ENCODE measurements around the gene MAD1L1. TPM values are rescaled to one million over a fixed set of nuclear protein-coding genes. Genes with fewer than 3 reads are reported as not detected.

Gene MAD1L1
- total and polyA plus RNA-seq, 4 donors: 12.8 to 20.7 (median 16.5) TPM

DNA sequence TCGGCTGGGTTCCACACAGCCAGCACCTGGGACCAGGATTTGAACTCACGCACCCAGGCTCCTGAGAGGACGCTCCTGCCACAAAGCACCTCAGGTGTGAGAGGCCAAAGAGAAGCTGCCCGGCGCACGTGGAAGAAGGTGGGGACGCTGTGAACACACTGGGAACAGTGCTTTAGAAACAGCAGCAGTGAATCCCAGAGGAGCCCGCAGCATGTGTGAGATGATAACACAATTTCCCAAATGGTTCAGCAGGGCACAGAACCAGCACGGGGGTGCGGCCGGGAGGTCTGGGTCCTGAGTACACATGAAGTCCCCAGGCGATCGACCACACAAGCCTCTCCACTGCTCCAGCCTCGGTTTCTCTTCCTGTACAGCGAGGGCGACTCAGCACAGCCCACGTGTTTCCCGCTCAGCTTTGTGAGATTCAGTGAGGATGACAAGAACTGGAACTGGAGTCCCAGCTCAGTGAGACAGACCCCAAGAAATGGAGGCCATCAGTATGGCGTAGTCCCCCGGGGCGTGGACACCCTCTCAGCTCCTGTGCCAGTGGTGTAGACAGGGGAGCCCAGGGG, 188.3 kb downstream of the MAD1L1 start:
- H3K27ac ChIP-seq (ENCODE audit: low read depth in 1 of 2, low read length in 2 of 2): no peak overlapping the region
- no peak for DNase-seq (ENCODE audit: low spot score)
- H3K9me3 ChIP-seq (ENCODE audit: control insufficient read depth in 4 of 4, low read length in 3 of 4): no peaks in the 10 kb centered on the region
- H3K9ac ChIP-seq (ENCODE audit: low read depth in 1 of 2, low read length in 2 of 2): no peak overlapping the region
- H3K36me3 ChIP-seq (ENCODE audit: control insufficient read depth in 4 of 4, insufficient read depth in 3 of 4, low read depth in 1 of 4, low read length in 3 of 4): no peaks in the 10 kb centered on the region
- TF ChIP-seq HNF4G (IDR thresholded peaks at IDR 0.05) (no peak), RXRA (IDR thresholded peaks at IDR 0.05) (no peak), EGR1 (IDR thresholded peaks at IDR 0.05; ENCODE audit: low read depth in 2 of 2) (no peak), JUND (IDR thresholded peaks at IDR 0.05) (no peak), FOXA1 (IDR thresholded peaks at IDR 0.05) (no peak), FOXA2 (IDR thresholded peaks at IDR 0.05) (no peak)
- TF ChIP-seq, protein P1, sequence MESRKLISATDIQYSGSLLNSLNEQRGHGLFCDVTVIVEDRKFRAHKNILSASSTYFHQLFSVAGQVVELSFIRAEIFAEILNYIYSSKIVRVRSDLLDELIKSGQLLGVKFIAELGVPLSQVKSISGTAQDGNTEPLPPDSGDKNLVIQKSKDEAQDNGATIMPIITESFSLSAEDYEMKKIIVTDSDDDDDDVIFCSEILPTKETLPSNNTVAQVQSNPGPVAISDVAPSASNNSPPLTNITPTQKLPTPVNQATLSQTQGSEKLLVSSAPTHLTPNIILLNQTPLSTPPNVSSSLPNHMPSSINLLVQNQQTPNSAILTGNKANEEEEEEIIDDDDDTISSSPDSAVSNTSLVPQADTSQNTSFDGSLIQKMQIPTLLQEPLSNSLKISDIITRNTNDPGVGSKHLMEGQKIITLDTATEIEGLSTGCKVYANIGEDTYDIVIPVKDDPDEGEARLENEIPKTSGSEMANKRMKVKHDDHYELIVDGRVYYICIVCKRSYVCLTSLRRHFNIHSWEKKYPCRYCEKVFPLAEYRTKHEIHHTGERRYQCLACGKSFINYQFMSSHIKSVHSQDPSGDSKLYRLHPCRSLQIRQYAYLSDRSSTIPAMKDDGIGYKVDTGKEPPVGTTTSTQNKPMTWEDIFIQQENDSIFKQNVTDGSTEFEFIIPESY (IDR thresholded peaks at IDR 0.05): no peak
- no peaks in the 10 kb centered on the region for H3K4me1 ChIP-seq (ENCODE audit: control insufficient read depth in 4 of 4, insufficient read depth in 4 of 4, low read length in 3 of 4)
- H3K27me3 ChIP-seq (ENCODE audit: control insufficient read depth in 4 of 4, insufficient read depth in 4 of 4, low read length in 3 of 4): no peaks in the 10 kb centered on the region
- H3K4me3 ChIP-seq (ENCODE audit: low read depth in 1 of 3, low read length in 3 of 3): no peak overlapping the region
- WGBS: 97% methylated on average over 21 of the region's 21 CpGs

DNA sequence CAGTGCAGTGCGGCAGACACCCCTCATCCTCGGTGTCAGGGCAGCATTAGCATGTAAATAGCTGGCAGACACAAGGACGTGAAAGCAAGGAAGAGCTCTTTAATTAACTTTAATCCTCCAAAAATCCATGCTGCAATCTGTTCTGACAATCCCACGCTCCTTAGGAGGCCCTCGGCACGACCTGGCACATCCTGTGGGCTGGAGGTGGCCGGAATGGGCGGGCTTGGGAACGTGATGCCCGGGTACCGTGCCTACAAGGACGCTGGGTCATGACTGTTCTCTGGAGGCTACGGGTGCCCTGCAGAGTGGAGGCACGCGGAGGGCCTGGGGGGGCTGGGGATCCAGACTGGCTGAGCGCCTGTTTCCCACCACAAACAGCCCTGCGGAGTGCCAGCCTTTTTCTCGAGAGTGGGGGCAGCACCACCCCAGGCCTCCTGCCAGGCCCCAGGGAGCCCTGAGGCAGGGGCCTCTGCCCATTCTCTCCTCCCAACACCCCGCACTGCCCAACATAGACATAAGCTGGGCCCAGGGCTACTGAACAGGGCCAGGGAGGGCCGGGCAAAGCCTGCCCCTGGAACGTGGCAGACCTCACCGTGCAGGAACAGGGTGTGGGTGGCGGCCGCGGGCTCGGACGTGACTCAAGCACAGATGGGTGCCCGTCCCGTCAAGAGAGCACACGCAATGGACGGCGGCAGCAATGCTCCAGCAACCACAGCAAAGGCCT, 189.3 kb downstream of the MAD1L1 start:
- Histone ChIP-seq H3K9me3 (ENCODE audit: control insufficient read depth in 4 of 4, low read length in 3 of 4) (no peaks in the 10 kb centered on the region), H3K27ac (ENCODE audit: low read depth in 1 of 2, low read length in 2 of 2) (no peak overlapping the region), H3K4me3 (ENCODE audit: low read depth in 1 of 3, low read length in 3 of 3) (no peak overlapping the region), H3K9ac (ENCODE audit: low read depth in 1 of 2, low read length in 2 of 2) (no peak overlapping the region), H3K4me1 (ENCODE audit: control insufficient read depth in 4 of 4, insufficient read depth in 4 of 4, low read length in 3 of 4) (peaks cover 0 to 2% (median 0%) of the 10 kb centered on the region in 4 donors), H3K36me3 (ENCODE audit: control insufficient read depth in 4 of 4, insufficient read depth in 3 of 4, low read depth in 1 of 4, low read length in 3 of 4) (no peaks in the 10 kb centered on the region), H3K27me3 (ENCODE audit: control insufficient read depth in 4 of 4, insufficient read depth in 4 of 4, low read length in 3 of 4) (no peaks in the 10 kb centered on the region)
- no peak for DNase-seq (ENCODE audit: low spot score)
- TF ChIP-seq SP1 (IDR thresholded peaks at IDR 0.05): no peak
- TF ChIP-seq, protein P2, sequence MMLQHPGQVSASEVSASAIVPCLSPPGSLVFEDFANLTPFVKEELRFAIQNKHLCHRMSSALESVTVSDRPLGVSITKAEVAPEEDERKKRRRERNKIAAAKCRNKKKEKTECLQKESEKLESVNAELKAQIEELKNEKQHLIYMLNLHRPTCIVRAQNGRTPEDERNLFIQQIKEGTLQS (IDR thresholded peaks at IDR 0.05): no peak
- TF ChIP-seq TAF1 (conservative IDR thresholded peaks at IDR 0.05): no peak
- no peak for TF ChIP-seq EGR1 (IDR thresholded peaks at IDR 0.05; ENCODE audit: low read depth in 2 of 2)
- TF ChIP-seq RAD21 (IDR thresholded peaks at IDR 0.05): no peak
- no peak for TF ChIP-seq HNF4A (conservative IDR thresholded peaks at IDR 0.05)
- no peak for TF ChIP-seq YY1 (IDR thresholded peaks at IDR 0.05)
- no peak for TF ChIP-seq FOXA1 (IDR thresholded peaks at IDR 0.05)
- TF ChIP-seq JUND (IDR thresholded peaks at IDR 0.05): no peak
- 98% methylated on average over 32 of the region's 32 CpGs for WGBS

DNA sequence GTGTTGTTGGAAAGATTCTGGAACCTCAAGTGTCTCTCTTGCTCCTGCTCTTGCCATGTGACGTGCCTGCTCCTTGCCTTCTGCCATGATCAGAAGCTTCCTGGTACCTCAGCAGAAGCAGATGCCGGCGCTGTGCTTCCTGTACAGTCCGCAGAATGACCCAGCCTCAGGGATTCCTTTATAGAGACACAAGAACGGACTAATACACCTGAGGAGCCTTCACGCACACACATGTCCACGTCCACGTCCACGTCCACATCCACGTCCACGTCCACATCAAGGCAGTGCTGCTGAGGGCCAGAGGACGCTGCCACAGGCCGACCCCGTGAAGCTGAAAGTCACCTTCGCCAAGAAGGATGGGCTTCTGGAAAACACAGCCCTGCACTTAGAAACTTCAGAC, 190.1 kb downstream of the MAD1L1 start:
- Histone ChIP-seq H3K36me3 (ENCODE audit: control insufficient read depth in 4 of 4, insufficient read depth in 3 of 4, low read depth in 1 of 4, low read length in 3 of 4) (no peaks in the 10 kb centered on the region), H3K9me3 (ENCODE audit: control insufficient read depth in 4 of 4, low read length in 3 of 4) (no peaks in the 10 kb centered on the region), H3K9ac (ENCODE audit: low read depth in 1 of 2, low read length in 2 of 2) (no peak overlapping the region), H3K27ac (ENCODE audit: low read depth in 1 of 2, low read length in 2 of 2) (no peak overlapping the region), H3K4me1 (ENCODE audit: control insufficient read depth in 4 of 4, insufficient read depth in 4 of 4, low read length in 3 of 4) (peaks cover 0 to 3% (median 1%) of the 10 kb centered on the region in 4 donors), H3K4me3 (ENCODE audit: low read depth in 1 of 3, low read length in 3 of 3) (no peak overlapping the region), H3K27me3 (ENCODE audit: control insufficient read depth in 4 of 4, insufficient read depth in 4 of 4, low read length in 3 of 4) (no peaks in the 10 kb centered on the region)
- TF ChIP-seq RAD21 (IDR thresholded peaks at IDR 0.05) (no peak), RXRA (IDR thresholded peaks at IDR 0.05) (no peak), HNF4A (conservative IDR thresholded peaks at IDR 0.05) (no peak), TAF1 (conservative IDR thresholded peaks at IDR 0.05) (no peak)
- TF ChIP-seq, protein P3, sequence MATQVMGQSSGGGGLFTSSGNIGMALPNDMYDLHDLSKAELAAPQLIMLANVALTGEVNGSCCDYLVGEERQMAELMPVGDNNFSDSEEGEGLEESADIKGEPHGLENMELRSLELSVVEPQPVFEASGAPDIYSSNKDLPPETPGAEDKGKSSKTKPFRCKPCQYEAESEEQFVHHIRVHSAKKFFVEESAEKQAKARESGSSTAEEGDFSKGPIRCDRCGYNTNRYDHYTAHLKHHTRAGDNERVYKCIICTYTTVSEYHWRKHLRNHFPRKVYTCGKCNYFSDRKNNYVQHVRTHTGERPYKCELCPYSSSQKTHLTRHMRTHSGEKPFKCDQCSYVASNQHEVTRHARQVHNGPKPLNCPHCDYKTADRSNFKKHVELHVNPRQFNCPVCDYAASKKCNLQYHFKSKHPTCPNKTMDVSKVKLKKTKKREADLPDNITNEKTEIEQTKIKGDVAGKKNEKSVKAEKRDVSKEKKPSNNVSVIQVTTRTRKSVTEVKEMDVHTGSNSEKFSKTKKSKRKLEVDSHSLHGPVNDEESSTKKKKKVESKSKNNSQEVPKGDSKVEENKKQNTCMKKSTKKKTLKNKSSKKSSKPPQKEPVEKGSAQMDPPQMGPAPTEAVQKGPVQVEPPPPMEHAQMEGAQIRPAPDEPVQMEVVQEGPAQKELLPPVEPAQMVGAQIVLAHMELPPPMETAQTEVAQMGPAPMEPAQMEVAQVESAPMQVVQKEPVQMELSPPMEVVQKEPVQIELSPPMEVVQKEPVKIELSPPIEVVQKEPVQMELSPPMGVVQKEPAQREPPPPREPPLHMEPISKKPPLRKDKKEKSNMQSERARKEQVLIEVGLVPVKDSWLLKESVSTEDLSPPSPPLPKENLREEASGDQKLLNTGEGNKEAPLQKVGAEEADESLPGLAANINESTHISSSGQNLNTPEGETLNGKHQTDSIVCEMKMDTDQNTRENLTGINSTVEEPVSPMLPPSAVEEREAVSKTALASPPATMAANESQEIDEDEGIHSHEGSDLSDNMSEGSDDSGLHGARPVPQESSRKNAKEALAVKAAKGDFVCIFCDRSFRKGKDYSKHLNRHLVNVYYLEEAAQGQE (IDR thresholded peaks at IDR 0.05): no peak
- TF ChIP-seq, protein P4, sequence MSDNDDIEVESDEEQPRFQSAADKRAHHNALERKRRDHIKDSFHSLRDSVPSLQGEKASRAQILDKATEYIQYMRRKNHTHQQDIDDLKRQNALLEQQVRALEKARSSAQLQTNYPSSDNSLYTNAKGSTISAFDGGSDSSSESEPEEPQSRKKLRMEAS (IDR thresholded peaks at IDR 0.05): no peak
- TF ChIP-seq, protein P1 (IDR thresholded peaks at IDR 0.05): no peak
- WGBS: 94% methylated on average over 15 of the region's 15 CpGs
- no peak for DNase-seq (ENCODE audit: low spot score)
